Fibroblast of gingiva (primary cell): Measurements from ENCODE around the gene SLC19A1.
"Not testable (repeated sequence)": the region's sequence is repeated elsewhere in the genome, so short reads cannot be mapped to it uniquely, and the experiment has no call there.

Experiments
- DNase-seq: peaks from one replicate; pipeline ENCODE4 v3.0.0-alpha.2; 2011; ENCODE audit warnings: low read depth

Gene SLC19A1

DNA sequence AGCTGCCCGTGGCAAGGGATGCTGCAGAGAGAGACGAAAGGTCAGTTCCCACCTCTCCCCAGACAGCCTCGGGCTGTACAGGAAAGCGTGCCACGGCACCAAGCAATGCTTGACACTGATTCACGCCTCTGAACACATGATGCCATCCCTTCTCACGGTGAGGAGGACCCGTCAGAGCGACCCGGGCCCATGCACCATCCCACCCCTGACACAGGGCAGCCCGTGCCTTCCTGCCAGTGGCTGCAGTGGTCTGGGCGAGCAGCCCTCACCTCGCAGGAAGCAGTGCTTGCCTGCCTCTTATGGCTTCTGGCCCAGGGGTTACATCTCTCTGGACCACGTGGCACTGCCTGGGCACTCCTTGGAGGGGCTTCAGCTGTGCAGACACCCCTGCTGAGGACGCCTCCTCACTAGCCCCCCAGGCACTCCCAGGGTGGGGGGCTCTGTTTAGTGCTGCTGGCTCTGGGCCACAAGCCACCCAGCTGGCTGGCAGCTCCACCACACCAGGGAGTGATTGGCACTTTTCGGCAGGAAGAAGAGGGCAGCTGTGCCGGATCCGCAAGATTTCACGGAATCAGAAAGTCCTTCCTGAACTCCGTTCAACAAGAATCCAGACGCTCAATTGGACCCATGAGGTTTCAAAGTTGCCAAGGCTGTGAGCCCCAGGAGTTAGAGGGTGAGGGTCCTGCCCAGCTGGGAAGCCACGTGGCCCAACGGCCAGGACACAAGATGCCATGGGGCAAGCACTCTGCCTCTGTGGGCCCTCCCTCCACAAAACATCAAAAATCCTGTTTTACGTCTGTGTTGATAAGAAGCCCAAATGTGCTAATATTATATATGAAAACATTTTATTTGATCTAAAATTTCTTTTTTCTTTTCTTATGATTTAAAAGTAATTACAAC, 34.8 kb upstream of the SLC19A1 start:
- no peak for DNase-seq

DNA sequence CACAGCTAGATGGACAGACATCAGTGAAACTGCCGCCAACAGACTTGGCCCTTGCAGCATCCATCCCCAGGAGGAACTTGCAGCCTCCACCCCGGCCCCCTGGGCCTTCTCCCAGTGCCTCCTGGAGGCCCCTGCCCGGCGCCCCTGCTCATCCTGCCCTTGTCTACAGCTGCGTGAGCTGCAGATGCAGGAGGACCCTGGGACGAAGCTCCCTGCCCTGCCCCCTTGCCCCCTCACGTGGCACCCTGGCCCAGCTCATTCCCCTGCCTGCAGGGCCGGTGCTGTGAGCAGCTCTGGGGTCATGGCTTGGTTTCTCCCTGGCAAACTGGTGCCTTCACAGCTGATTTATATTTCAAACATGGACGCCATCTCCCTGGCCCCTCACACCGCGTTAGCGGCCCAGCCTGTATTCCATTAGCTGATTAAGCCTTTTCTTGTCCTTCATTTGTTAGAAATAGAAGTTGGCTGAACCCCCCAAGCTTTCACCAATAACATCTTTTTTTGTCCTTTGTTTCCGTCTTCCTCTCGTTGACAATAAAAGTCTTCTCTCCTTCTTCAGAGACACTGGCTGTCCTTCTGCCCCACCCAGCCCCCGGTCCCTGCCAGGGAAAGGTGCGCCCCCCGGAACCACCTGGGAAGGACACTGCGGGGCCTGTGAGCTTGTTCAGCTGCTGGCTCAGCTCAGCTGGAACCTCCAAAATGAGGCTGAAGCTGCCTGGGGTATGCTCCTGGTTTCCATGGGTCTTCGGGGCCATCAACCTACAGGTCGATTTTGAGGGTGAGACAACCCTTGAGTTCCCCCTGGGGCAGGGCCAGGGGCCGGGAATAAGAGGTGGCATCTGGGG, 34.0 kb upstream of the SLC19A1 start:
- no peak for DNase-seq

DNA sequence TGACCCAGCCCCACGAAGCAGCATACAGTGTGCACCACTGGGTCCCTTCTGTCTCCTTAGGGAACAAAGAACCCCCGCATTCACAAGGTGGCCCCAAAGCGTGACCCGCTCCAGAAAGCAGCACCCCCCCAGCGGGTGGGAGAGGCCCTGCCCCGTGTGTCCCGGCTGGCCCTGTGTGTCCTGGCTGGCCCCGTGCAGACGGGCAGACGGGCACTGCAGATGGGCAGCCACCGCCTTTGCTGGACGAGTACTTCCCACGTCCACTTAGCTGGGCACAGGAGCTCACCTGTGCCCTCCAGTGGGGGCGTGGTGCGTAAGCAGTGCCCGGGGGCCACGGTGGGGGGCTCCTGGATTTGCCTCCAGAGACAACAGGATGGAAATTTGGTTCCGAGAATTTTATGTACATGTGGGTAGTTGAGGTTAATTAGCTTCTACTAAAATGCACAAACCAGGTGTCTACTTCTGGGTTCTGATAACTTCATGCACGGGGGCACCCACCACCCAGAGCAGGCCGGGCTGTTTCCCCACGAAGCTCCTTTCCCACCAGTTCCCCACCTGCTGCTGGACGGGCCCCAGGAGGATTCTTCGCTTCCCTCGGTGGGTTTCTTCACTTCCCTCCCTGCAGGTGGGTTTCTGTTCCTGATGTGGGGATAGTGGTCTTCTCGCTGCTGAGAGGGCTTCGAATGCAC, 33.2 kb upstream of the SLC19A1 start:
- no peak for DNase-seq

DNA sequence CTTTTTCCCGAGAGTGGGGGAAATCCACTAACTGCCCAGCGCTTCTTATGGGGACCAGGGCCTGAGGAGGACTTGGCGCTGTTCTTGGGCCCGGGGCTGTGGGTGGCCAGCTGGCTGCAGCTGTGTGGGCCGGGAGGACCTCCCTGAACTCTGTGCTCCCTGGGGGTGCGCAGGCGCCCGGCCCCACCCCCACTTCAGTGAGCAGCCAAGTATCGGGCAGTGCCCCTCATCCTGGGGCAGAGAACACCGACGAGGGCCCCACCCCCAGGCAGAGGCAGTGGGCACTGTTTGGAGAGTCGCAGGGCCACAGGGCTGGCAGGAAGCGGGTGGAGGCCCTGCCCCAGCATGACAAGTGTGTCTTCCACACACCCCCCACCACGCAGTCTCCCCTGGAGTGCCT, 32.5 kb upstream of the SLC19A1 start:
- DNase-seq = no peak

DNA sequence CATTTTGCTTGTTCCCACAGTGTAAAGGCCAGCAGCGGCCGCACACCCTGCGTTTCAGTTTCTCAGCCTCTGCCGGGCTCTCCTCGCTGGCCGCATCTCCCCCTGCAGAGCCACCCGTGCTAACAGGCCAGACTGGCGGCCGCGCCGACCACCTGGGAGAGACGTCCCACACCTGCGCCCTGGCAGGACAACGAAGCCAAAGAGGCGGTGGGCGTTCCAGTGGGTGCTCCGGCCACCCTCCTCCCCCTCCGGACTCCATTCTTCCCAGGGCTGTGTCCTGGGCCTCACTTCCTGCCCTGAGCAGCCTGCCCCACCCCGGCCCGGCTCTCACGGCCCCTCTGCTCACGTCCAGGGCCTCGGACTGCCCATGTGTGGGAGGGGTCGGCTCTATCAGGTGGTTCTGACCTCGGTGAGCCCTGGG, 31.9 kb upstream of the SLC19A1 start:
- no peak for DNase-seq

DNA sequence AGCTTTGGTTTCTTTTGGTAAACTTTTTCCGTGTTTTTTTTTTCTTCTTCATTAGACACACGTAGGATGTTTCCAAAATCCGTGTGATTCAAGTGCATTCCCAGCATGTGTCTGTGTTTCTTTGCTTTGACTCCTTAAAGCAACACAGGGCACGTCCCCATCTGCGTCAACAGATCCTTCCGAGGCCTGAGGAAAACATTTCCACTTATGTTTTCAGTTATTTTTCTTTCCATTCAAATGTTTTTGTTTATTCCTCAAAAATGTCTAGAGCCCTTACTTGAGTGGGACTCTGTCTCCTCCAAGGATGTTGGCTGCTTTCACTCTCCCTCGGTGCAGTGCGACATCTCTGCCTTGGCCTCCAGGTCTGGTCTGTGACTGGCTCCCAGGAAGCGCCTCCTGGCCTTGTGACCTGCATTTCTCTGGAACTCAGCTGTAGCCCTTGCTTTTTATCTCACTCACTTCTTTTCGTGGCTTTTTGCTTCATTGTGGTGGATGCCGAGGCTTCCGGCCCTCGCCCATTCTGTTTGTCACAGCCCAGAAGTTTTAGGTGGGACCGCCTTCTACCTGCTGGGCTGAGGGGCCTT, 31.3 kb upstream of the SLC19A1 start:
- peak; percentile 64 for DNase-seq

DNA sequence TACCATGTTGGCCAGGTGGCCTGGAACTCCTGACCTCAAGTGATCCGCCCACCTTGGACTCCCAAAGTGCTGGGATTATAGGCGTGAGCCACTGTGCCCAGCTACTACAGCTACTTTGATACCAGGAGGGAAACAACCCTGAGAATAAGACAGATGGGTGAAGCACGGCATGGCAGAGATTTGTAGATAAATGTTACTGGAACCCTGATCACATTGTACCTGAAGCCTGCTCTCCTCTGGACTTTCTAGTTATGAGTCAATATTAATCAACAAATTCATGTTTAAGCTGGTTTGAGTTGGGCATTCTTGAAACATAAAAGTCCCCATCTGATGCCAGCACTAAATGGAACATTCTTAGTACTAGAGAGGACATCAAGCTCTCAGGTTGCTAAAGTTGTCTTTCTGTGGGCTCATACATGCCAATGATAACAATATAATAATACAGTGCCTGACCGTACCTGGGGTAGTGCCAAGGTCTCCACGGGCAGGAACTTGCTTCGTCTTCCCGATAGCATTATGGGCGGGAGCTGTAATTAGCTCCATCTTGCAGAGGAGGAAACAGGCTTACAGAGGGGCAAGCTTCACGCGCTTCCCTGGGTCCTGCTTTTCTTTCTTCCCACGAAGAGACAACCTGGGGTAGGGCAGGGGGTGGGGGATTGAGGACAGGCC, 30.7 kb upstream of the SLC19A1 start:
- no peak for DNase-seq

DNA sequence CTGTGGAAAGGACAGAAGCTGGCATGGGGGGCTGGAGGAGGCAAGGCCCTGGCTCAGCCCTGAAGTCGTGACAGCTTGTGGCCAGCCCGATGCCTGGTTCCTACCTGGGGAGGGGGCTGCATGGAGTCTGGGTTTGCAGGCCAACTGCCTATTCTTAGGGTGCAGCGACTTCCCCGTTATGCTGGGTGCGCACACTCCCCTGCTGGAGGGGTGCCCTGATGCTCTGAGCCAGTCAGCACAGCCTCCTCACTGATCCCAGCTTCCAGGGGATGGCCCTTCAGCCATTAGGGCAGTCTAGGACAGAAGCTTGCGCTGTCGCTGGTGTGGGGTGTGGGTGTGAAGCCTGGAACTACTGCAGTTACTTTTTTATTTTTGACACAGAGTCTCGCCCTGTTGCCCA, 30.0 kb upstream of the SLC19A1 start:
- no peak for DNase-seq

DNA sequence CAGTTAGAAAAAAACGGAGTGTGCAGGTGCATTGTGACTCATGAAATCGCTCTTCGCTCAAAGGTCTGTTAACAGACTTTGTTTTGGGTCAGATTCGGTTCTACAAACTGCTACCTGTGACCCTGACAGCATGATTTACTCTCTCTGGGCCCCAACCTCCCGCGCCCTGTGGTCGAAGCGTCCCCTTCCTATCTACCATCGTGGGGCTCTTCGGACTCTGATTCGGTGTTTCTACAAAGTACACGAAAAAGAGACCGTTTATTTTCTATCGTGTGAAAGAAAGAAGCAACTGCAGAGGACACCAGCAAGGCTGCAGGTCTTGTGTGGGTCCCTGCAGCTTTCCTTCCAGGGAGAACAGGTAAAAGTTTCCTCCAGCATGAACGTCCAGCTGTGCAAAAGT, 29.4 kb upstream of the SLC19A1 start:
- DNase-seq = no peak

DNA sequence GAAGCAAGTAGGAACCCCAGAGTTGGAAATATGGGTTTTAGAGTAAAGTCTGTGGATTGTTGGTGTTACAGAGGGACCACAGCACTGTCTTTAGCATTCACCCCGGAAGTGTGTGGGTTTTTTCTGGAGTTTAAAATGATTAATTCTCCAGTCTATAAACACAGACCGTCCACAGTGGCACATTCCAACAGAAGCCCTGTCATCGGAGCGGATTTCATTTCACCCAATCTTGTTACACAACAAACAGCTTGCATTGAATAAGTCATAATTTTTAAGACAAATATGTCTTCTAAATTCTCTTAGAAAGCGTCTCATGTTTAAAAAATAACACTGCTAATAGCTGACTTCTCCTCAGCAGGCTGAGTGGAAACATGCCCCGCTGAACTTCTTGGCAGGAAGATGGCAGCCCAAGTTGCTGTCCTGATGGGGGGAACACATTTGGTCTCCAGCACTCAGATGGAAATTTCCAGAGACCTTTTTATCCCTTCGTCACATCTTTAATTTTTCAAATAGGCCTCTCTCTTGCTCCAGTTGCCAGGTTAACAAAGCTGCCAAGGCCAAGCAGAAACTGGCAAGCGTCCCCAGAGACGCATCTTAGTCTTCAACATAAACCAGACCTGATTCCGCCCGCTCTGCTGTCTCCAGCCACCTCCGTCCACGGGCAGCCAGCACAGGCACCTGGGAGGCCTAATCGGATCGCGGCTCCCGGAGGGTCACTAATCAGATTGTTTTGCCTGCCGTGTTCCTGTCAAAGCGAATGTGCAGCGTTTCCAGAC, 28.8 kb upstream of the SLC19A1 start:
- DNase-seq = peak; percentile 77

DNA sequence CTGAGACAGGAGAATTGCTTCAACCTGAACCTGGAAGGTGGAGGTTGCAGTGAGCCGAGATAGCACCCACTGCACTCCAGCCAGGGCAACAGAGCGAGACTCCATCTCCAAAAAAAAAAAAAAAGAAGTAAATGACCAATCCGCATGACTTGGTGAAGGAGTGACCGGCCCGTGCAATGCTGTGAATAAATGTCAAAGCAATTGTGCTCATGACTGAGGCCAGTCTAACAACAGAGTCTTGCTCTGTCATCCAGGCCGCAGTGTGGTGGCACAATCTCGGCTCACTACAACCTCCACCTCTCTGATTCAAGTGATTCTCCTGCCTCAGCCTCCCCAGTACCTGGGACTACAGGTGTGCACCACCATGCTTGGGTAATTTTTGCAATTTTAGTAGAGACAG, 27.8 kb upstream of the SLC19A1 start:
- DNase-seq = no peak

DNA sequence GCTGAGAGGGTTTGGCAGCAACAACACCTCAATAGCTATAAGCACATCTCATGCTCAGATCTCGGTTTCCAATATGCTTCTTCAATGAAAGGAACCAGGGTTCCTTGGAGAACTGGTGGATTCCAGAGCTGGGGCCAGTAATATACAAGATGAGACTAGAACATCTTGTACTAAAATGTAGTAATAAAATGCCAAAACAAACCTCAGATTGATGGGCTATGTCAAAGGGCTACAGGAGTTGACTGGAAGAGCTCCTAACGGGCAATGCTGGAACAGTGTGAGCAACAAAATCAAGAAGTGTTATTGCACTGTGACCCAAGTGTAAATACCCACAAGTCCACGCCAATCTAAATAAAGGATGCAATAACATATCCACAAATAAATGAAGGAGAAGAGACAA, 26.1 kb upstream of the SLC19A1 start:
- no peak for DNase-seq

DNA sequence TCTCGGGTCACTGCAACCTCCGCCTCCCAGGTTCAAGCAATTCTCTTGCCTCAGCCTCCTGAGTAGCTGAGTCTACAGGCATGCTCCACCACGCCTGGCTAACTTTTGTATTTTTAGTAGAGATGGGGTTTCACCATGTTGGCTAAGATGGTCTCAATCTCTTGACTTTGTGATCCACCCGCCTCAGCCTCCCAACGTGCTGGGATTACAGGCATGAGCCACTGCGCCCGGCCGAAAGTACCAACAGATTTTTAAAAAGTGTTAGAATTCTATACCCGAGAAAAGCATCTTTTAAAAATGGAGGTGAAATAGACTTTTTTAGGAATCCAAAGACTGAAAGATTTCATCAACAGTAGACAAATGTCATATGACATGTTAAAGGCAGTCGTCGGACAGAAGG, 21.9 kb upstream of the SLC19A1 start:
- not testable (repeated sequence) for DNase-seq

DNA sequence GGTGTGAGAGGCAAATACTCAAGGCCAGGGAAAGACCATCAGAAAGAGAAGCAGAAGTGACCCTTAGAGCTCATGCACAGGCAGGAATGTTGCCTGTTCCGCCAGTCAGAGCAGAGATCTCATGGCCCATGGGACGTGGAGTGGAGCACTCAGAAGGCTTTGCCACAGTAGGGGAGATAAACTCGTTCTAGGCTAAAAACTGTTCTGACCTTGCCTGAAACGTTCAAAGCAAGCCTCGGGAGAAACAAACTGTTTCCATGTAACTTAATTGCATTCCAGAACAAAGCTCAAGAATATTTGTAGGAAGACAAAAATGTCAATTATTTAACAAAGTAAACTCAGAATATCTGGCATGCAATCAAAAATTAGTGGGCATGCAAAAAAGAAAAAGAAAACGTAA, 20.7 kb upstream of the SLC19A1 start:
- peak; percentile 32 for DNase-seq

DNA sequence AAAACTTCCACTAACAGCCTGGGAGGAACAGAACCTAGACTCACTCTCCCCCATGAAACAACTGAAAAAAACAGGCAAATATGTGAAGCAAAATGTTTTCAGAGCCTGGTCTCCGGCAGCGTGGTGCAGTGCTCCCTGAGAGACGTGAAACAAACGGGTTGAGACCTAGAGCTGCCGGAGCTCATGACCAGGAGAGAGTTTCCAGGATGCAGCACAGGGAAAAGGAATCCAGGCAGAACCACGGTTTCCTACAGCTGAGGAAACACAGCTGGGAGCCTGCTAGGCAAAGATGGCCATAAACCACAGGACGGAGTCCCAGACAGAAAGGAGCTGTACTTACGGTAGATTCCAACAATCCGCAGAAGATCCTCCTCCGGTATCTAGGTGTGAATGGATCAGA, 20.2 kb upstream of the SLC19A1 start:
- DNase-seq = no peak

DNA sequence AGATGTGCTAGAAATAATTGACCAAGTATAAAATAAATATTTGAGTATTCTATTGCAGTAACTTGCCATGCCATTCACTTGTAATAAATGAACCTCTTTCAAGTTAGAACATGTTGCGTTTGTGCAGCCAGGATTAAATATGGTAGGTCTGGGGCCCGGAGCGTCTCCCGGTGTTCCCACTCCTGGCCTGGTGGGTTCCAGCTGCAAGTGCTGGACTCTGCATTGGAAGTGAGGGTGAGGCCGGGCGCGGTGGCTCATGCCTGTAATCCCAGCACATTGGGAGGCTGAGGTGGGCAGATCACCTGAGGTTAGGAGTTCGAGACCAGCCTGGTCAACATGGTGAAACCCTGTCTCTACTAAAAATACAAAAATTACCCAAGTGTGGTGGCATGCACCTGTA, 19.0 kb upstream of the SLC19A1 start:
- DNase-seq = not testable (repeated sequence)

DNA sequence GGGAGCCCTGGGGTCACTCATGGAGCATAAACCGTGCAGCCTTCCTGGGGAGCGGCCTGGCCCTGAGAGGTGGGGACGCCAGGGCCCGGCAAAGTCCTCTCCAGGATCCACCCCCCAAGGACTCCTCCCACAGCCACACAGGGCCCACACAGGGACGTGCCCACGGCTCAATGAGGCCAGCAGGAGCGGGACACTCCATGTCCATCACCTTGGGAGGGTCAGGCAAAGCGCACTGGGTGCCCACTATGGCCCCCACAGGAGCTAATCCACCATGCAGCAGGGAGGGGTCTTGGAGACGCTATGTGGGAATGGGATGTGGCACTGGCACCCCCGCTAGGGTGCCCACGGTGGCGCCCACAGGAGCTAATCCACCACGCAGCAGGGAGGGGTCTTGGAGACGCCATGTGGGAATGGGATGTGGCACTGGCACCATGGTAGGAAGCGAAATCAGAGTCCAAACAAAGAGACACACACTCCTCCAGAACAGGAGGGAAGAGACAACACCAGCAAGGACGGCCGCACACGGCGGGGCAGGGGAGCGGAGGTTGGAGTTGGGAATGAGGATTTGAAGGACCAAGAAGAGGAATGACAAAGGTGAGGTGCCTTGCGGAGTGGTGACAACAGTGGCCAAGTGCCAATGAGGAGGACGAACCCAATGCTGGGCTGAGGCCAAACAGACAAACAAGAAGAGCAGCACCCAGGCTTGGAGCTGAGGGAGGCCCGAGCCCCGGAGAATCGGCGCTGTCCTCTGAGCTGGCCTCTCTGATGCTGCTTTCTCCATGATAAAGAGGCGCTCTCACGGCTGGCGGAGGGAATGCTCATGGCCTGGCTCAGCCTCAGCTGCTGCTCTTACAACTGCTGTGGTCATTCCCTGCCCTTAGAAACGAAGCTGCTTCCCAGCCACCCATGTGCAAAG, 18.1 kb upstream of the SLC19A1 start:
- DNase-seq = no peak

DNA sequence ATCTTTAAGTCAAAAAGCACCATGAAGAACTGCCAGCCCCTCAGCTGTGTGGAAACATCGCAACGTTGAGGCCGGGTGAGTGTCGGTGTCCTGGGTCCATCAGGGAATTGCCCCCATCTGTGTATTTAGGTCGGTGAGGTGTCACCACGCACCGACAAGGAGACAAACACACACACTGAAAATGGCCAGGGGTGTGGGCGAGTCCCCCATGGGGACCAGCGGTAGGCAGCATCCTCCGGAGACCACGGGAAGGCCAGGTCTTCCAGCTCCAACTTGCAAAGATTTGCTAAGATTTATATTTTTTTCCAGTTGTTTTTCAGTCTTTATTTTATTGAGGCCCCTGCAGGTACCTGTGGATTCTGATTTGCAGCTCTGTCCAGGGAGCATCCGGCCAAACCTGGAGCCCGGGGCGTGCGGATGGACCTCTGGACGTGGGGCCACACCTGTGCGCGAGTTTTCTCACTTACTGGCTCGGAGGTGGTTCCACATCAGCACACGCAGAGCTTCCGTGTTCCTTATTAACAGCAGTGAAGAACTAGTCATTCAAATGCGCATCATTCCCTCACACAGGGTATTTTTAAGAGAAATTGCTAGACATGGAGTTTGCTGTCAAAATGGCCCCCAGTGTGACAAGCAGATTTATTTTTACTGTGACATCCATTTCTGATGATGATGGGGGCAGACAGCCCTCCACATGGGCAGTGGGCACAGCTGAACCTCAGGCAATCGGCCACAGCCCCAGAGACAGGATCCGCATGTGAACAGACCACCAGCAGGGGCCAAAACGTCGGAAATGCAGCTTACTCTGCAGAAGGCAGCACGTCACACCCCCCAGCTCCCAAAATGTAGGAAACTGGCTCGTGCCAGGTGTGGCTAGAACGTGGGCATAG, 17.2 kb upstream of the SLC19A1 start:
- DNase-seq = no peak
